Stimulated activated CD8-positive, alpha-beta memory T cell treated with anti-CD3 and anti-CD28 coated beads, Interleukin-12 subunit alpha, Interleukin-12 subunit beta, amount 100 ng/mL, for 24 hours (primary cell): ENCODE data around the gene EXOSC2.

Experiments
- DNase-seq: peaks from one replicate; pipeline ENCODE4 v3.0.0-alpha.2; 2020; ENCODE audit errors: extremely low read depth

EXOSC2 gene

GRCh38 chr9:130698514-130698913 is 4.9 kb downstream of the EXOSC2 start:
- DNase-seq = no peak

GRCh38 chr9:130699047-130699446 is 5.5 kb downstream of the EXOSC2 start:
- no peak for DNase-seq

GRCh38 chr9:130701059-130702022 is 7.8 kb downstream of the EXOSC2 start:
- peak; percentile 27 for DNase-seq

- no peak for DNase-seq
These were observed 9.9 kb downstream of the EXOSC2 start for GRCh38 chr9:130703501-130703900.

- no peak for DNase-seq
These were observed 13.8 kb downstream of the EXOSC2 start for GRCh38 chr9:130707225-130707976.

GRCh38 chr9:130710822-130711352 is 17.3 kb downstream of the EXOSC2 start:
- DNase-seq = no peak

- no peak for DNase-seq
These were observed 17.9 kb downstream of the EXOSC2 start for GRCh38 chr9:130711469-130711868.

- peak; percentile 83 for DNase-seq
These were observed 19.1 kb downstream of the EXOSC2 start for GRCh38 chr9:130712564-130713285.

- no peak for DNase-seq
These were observed 19.8 kb downstream of the EXOSC2 start for GRCh38 chr9:130713286-130713960.

GRCh38 chr9:130714586-130715110 is 21.1 kb downstream of the EXOSC2 start:
- DNase-seq = no peak

GRCh38 chr9:130715270-130715669 is 21.7 kb downstream of the EXOSC2 start:
- no peak for DNase-seq

GRCh38 chr9:130718562-130718961 is 25.0 kb downstream of the EXOSC2 start:
- DNase-seq = no peak

- no peak for DNase-seq
These were observed 27.2 kb downstream of the EXOSC2 start for GRCh38 chr9:130720762-130721161.

GRCh38 chr9:130728721-130729120 is 35.1 kb downstream of the EXOSC2 start:
- no peak for DNase-seq

GRCh38 chr9:130729145-130729544 is 35.6 kb downstream of the EXOSC2 start:
- DNase-seq = no peak

GRCh38 chr9:130731355-130731754 is 37.8 kb downstream of the EXOSC2 start:
- DNase-seq = no peak

- no peak for DNase-seq
These were observed 38.6 kb downstream of the EXOSC2 start for GRCh38 chr9:130732136-130732535.

- no peak for DNase-seq
These were observed 39.2 kb downstream of the EXOSC2 start for GRCh38 chr9:130732793-130733221.

GRCh38 chr9:130735566-130735965 is 42.0 kb downstream of the EXOSC2 start:
- no peak for DNase-seq

- no peak for DNase-seq
These were observed 43.3 kb downstream of the EXOSC2 start for GRCh38 chr9:130736834-130737233.

- DNase-seq = no peak
These were observed 44.7 kb downstream of the EXOSC2 start for GRCh38 chr9:130738281-130738680.
